ENCODE data around the gene VWA1. TPM values are rescaled to one million over a fixed set of nuclear protein-coding genes. Genes with fewer than 3 reads are reported as not detected.
"Not testable (repeated sequence)": the region's sequence is repeated elsewhere in the genome, so short reads cannot be mapped to it uniquely, and the experiment has no call there.

Gene VWA1
- total RNA-seq, 1 experiment from 2014 or later: 56.6 TPM

- Histone ChIP-seq H3K4me2 (no peak overlapping the region), H3K27ac (no peak overlapping the region), H3K9me2 (ENCODE audit: insufficient read depth) (no peaks in the 10 kb centered on the region), H3K4me3 (no peak overlapping the region), H3F3A (ENCODE audit: insufficient read depth, low read depth) (no peaks in the 10 kb centered on the region; the same call in 1 of the 2 replicates), H2AFZ (no peak overlapping the region), H3K36me3 (ENCODE audit: low read depth) (no peaks in the 10 kb centered on the region), H3K79me2 (ENCODE audit: low read depth) (no peaks in the 10 kb centered on the region), H4K20me1 (ENCODE audit: insufficient read depth) (no peaks in the 10 kb centered on the region), H3K4me1 (replicated peaks; ENCODE audit: insufficient read depth) (no peaks in the 10 kb centered on the region), H3K9me3 (ENCODE audit: insufficient read depth, low read depth) (no peaks in the 10 kb centered on the region), H3K27me3 (ENCODE audit: insufficient read depth, low read depth) (no peaks in the 10 kb centered on the region)
- ChIA-PET POLR2A (ENCODE audit: unreplicated experiment) (no interaction called here), CTCF (interaction anchor here (0.5 kb wide), 1 partner anchor 19 kb away, joined by 4 read pairs; no protein-coding TSS in a partner anchor)
- TF ChIP-seq EZH2 (IDR thresholded peaks at IDR 0.05; ENCODE audit: low read depth): no peak
- TF ChIP-seq, protein P1, sequence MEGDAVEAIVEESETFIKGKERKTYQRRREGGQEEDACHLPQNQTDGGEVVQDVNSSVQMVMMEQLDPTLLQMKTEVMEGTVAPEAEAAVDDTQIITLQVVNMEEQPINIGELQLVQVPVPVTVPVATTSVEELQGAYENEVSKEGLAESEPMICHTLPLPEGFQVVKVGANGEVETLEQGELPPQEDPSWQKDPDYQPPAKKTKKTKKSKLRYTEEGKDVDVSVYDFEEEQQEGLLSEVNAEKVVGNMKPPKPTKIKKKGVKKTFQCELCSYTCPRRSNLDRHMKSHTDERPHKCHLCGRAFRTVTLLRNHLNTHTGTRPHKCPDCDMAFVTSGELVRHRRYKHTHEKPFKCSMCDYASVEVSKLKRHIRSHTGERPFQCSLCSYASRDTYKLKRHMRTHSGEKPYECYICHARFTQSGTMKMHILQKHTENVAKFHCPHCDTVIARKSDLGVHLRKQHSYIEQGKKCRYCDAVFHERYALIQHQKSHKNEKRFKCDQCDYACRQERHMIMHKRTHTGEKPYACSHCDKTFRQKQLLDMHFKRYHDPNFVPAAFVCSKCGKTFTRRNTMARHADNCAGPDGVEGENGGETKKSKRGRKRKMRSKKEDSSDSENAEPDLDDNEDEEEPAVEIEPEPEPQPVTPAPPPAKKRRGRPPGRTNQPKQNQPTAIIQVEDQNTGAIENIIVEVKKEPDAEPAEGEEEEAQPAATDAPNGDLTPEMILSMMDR (conservative IDR thresholded peaks at IDR 0.05): no peak
- BruUV-seq (replicated peaks): no TSS peak
- intact Hi-C loops (cut with micrococcal nuclease; ENCODE audit: unreplicated experiment): loop anchor here (1.0 kb wide), 1 partner anchor 9 kb away; the partner anchor contains the start of gene ATAD3B
- peak in 1 of 2 experiments; percentile 76 for DNase-seq
Observed at GRCh38 chr1:1462318-1462966, 27.0 kb downstream of the VWA1 start.

DNA sequence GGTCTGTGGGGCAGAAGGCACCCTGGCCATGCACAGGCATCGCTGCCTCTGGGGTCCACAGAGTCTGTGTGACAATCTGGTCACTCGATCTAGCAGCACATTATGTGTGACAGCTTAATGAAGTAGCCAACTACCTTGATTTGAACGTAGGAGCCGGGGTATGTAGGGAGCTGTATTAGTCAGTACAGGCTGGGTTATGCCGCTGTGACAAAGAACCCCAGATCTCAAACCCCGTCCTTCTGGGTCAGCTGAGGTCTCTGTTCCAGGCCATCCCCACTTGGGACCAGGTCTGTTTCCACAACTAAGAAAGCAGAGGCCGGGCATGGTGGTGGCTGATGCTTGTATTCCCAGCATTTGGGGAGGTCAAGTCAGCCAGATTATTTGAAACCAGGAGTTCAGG lies 27.8 kb downstream of the VWA1 start:
- no peaks in the 10 kb centered on the region for H3K4me1 ChIP-seq (replicated peaks; ENCODE audit: insufficient read depth)
- intact Hi-C loops (cut with micrococcal nuclease; ENCODE audit: unreplicated experiment): no loop called here
- no peaks in the 10 kb centered on the region for H3K27me3 ChIP-seq (ENCODE audit: insufficient read depth, low read depth)
- DNase-seq: no peak
- no peak overlapping the region for H3K27ac ChIP-seq
- TF ChIP-seq, protein P1 (conservative IDR thresholded peaks at IDR 0.05): no peak
- no peak for TF ChIP-seq EZH2 (IDR thresholded peaks at IDR 0.05; ENCODE audit: low read depth)
- no peaks in the 10 kb centered on the region for H3K36me3 ChIP-seq (ENCODE audit: low read depth)
- no peak overlapping the region for H3K4me3 ChIP-seq
- no peaks in the 10 kb centered on the region for H4K20me1 ChIP-seq (ENCODE audit: insufficient read depth)
- no peaks in the 10 kb centered on the region for H3K9me2 ChIP-seq (ENCODE audit: insufficient read depth)
- no peaks in the 10 kb centered on the region for H3K79me2 ChIP-seq (ENCODE audit: low read depth)
- no peak overlapping the region for H3K4me2 ChIP-seq
- H2AFZ ChIP-seq: no peak overlapping the region
- ChIA-PET CTCF (no interaction called here), POLR2A (ENCODE audit: unreplicated experiment) (no interaction called here)
- no peaks in the 10 kb centered on the region for H3K9me3 ChIP-seq (ENCODE audit: insufficient read depth, low read depth)
- H3F3A ChIP-seq (ENCODE audit: insufficient read depth, low read depth): no peaks in the 10 kb centered on the region; the same call in 1 of the 2 replicates
- no TSS peak for BruUV-seq (replicated peaks)

- H3K4me3 ChIP-seq; H4K20me1 ChIP-seq (ENCODE audit: insufficient read depth); CTCF ChIA-PET; H3K36me3 ChIP-seq (ENCODE audit: low read depth); H3K27me3 ChIP-seq (ENCODE audit: insufficient read depth, low read depth); intact Hi-C loops (cut with micrococcal nuclease; ENCODE audit: unreplicated experiment); H3K27ac ChIP-seq; H3K9me3 ChIP-seq (ENCODE audit: insufficient read depth, low read depth); H3K4me2 ChIP-seq; BruUV-seq (replicated peaks); DNase-seq; H3K9me2 ChIP-seq (ENCODE audit: insufficient read depth); H2AFZ ChIP-seq: not testable (repeated sequence)
- Histone ChIP-seq H3K79me2 (ENCODE audit: low read depth) (peaks cover 10% of the 10 kb centered on the region), H3F3A (ENCODE audit: insufficient read depth, low read depth) (peaks cover 16% of the 10 kb centered on the region), H3K4me1 (replicated peaks; ENCODE audit: insufficient read depth) (peaks cover 10% of the 10 kb centered on the region; the same call in 1 of the 2 replicates)
- POLR2A ChIA-PET (ENCODE audit: unreplicated experiment): interaction anchor here (0.6 kb wide), 1 partner anchor 27 kb away, joined by 10 read pairs; no protein-coding TSS in a partner anchor
Observed at GRCh38 chr1:1468196-1468985, 32.9 kb downstream of the VWA1 start.
